HUDEP-2 (cell line): ENCODE results near the gene PHEX.

Experiments used
- DNase-seq, 76 experiments: peaks; one replicate each; lab custom pipeline; 2025; ENCODE audit not compliant: unreplicated experiment in 76 of 76; lab: John Stamatoyannopoulos, UW

The PHEX gene

DNA sequence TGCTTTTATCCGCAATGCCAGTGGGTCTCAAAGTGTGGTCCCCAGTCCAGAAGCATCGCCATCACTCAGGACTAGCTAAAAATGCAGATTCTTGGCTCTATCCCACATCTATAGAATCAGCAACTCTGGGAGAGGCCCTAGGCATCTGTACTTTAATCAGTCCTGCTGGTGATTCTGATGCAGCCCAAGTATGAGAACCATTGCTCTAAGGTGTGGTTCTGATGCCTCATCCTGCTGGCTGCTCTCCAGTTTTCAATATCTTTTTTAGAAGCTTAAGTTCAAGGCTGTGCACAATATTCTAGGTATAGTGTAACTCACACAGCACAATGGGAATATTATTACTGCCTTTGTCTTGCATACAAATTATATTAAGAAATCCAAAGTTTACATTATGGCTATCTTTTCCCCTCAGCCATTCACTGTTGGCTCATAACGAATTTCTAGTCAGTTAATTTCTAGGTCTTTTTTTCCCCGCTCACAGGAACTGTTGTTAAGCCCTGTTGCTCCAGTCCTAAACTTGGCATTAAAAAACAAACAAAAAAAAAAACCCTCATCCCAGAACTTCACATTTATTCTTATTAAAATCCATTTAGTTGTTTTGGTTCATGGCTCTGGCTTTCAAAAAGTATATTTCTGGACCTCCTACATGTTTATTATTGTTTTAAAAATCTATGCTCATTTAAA is 109.1 kb downstream of the PHEX start:
- DNase-seq = no peak

DNA sequence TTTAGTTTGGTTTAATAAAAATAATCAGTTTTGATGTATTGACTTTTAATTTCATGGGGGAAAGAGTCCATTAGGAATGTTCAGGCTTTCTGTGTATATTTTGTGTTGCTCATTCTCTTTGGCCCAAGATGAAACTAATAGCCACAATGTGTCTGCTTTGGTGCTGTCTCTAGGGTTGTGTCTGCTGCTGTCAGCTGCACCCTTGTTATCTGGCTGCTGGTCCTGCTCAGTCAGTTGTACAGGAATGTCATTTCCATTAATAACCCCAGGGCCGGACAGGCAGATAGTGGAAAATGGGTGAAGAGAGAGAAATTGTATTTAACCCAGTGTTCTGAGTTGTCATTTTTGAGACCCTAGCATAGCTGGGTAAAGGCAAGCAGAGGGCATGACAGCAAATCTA is 115.1 kb downstream of the PHEX start:
- no peak for DNase-seq

GRCh38 chrX:22147942-22148341 is 115.8 kb downstream of the PHEX start:
- no peak for DNase-seq

GRCh38 chrX:22148565-22148964 is 116.4 kb downstream of the PHEX start:
- no peak for DNase-seq

DNA sequence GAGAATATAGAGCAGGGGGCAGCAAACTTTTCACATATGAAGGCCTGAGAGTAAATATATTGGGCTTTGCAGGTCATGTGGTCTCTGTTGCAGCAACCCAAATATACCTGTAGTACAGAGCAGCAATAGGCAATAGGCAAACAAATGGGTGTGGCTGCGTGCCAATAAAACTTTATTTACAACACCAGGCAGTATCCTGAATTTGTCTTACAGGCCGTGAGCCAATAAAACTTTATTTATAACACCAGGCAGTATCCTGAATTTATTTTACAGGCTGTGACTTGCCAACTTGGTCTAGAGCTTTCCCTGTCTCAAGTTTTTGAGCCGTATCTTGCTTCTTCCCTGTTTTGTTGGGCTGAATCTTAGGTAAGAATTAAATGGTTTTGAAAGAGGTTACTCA is 118.2 kb downstream of the PHEX start:
- no peak for DNase-seq

DNA sequence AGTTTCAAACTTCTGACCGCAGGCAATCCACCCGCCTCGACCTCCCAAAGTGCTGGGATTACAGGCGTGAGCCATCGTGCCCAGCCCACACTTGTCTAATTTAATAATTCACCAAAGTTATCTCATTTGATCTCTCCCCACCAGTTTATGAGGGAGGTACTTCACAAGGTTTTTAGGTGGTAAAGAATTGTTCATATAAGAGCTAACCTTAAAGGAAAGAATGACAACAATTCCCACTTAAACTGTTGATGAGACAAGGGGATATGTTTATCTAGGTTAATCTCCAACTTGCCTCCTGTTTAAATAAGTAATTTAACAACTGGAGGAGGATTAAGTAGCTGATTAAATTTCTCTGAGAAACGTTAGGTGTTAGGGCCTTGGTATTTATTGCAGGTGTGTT is 123.0 kb downstream of the PHEX start:
- no peak for DNase-seq

- no peak for DNase-seq
Measured at GRCh38 chrX:22159071-22159470, 126.9 kb downstream of the PHEX start.

- DNase-seq = no peak
Measured at GRCh38 chrX:22163326-22163725, 131.2 kb downstream of the PHEX start.

DNA sequence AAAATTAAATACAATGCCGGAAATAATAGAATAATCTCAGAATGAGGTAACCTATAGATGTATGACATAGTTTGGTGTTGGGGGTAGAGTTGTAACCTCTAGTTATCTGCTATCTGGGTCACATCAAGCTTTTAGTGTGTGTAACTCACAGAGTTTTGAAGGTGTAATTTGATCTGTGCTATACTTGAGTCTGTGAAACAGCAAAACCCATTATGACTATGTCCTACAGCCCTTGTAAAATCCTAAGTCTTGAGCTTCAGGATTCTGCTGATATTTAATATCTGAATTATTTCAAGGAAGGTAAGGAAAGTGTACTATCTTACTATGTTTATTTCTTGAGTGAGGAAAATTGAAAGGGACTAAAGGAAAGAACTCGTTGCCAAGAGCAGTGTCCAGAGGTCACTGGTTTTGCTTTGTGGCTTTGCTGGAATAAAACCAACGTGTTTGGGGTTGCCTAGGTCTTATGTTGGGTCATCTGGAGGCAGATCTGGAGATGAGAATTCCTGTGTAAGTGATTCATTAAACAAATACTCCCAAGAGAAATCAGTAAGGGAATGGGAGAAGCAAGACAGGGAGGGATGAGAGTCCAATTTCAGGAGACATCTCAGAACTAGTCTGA is 132.8 kb downstream of the PHEX start:
- DNase-seq = no peak

DNA sequence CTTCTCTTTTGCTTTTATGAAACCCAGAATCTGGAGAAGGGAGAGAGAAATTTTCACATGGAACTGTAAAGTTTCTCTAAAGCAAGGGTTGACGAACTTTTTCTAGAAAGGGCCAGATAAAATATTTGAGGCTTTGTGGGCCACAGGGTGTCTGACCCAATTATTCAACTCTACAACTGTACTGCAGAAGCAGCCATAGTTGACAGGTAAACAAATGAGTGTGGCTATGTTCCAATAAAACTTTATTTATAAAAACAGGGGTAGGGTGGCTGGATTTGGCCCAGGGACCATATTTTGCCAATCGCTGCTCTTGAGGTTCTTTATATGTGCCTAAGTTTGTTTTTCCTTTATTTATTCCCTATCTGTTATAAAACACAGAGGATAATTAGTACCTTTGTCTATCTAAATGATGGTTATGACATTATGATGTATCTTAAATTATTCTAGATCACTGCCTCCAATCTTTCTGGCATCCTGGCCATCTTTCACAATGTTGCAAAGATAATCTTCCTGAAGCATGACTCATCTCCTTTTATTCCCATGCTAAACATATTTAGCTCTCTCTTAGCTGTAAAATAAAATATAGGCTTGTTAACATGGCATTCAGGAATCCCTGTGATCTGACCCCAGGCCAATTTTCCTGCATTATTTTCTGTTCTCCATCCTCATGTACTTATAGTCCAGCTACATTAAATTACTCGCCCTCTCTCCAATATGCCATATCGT is 133.8 kb downstream of the PHEX start:
- DNase-seq = no peak

DNA sequence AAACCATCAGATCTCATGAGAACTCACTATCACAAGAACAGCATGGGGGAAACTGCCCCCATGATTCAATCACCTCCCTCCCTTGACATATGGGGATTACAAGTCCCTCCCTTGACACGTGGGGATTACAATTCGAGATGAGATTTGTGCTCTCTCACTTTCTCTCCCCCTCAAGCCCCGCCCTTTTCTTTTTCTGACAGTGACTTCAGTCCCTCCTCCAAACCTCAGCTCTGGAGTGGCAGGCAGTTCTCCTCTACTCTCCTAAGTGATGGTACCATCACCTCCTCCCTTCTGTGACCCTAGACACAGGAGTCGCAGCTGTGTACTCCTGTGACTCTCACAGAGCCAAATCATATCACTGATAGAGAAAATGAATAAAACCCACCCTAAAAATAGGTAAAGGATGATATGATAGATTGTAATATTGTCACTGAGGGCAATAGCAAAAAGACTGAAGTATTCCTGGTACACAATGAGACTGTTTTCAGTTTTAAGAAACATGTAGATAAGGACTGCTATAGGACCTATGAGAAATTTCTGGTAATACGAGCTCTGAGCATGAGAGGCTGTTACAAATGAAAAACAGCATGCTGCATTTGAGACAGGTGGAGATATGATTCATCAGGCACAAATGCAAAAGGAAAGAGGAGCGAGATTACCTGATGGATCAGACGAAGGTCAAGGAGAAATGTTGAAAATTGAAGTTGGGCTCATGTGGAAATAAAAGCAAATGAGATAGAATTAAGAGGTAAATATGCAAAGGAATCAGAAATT is 139.3 kb downstream of the PHEX start:
- no peak for DNase-seq

DNA sequence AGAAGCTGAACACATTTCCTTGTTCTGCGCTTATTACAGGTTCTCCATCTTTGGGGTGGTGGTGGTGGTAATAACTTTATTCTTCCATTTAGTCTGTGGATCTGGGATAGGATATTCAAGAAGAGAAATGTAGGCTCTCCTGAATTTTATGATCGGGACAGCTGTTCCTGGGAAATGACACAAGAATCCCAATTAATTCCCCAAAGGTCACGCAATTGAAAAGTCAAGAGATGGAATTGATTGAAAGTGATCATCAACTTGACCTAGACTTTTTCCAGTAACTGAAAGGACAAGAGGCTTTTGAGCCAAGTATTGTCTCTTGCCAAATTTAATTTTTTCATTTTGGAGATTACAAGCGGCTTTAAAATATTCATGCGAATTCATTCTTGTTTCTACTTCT is 141.8 kb downstream of the PHEX start:
- DNase-seq = no peak

- DNase-seq = no peak
Measured at GRCh38 chrX:22177950-22178515, 145.9 kb downstream of the PHEX start.

- no peak for DNase-seq
Measured at GRCh38 chrX:22184096-22184495, 152.0 kb downstream of the PHEX start.

DNA sequence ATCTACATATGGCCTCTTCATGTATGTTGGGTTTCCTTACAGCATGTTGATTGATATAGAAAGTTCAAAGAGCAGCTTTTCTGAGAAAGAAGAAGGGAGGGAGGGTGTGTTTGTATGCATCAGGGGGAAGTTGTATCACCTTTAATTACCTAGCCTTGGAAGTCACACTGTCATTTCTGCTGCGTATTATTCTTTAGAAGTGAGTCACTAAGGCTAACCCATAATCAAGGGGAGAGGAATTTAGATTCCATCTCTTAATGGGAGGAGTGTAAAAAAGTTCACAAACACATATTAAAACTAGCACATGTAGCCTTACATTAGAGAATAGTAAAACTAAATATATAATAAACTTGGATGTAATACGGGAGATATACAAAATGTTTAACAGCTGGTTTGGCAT is 154.0 kb downstream of the PHEX start:
- DNase-seq = no peak

DNA sequence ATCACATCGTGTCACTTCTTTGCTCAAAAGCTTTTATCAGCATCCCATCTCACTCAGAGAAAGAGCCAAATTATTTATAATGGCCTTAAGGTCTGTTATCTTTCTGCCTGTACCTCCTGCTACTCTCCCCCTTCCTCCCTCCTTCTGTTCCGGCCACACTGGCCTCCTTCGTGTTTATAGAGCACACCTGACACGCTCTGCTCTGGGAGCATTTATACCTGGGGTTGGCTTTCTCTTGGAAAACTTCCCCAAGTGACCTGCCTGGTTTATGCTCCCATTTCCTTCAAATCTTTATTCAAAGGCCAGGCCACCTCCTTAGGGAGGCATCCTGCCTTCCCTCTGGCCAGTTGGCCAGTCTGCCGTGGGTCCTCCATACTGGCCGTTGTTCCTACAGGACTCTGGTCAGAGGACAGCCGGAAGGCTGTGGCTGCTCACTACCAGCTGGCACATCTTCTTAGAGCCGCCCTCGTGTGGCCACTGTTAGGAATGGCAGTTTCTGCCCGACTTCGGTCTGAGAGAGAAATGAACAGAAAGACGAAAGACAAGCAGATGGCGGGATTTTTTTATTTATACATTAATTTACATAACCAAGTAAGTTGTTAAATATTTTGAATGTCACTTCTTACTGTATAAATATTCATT is 160.4 kb downstream of the PHEX start:
- DNase-seq = peak in 29 of 76 experiments; percentile 0 to 31 (median 2)

GRCh38 chrX:22193851-22194659 is 161.9 kb downstream of the PHEX start:
- DNase-seq = no peak

DNA sequence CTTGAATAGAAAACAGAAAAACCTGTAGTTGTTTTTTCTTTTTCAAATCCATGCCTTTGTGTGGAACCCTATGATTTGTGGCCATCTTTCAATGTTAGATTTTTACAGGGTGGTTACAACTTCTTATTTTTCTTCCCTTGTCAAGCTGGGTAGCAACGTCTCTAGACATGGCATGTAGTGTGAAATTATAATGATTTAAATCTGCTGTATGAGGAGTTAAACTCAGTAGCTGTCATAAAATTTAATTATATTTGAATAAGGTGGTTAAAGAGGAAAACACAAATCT is 162.5 kb downstream of the PHEX start:
- DNase-seq = no peak

GRCh38 chrX:22196149-22196548 is 164.0 kb downstream of the PHEX start:
- DNase-seq = no peak

DNA sequence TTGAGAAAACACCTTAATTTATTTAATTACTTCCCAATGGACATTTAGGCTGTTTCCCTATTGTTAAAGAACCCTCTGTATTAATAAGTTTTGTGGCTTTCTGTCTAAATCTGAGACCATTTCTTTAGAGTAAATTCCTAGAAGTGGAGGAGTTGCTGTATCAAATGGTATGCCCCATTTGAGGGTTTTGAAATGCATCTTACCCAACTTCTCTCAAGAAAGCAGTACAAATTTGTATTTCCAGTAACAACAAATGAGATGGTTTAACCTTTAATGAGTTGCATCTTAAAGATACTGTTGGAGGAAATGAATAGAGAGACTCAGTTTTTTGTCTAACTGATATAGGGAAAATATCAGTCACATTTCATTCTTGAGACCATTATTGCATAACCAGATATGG is 170.1 kb downstream of the PHEX start:
- DNase-seq = no peak
